ENCODE data around the gene INPP5E. TPM values are rescaled to one million over a fixed set of nuclear protein-coding genes. Genes with fewer than 3 reads are reported as not detected.
"Not testable (repeated sequence)": the region's sequence is repeated elsewhere in the genome, so short reads cannot be mapped to it uniquely, and the experiment has no call there.

Gene INPP5E
- total RNA-seq, 1 donor = 12.5 TPM

DNA sequence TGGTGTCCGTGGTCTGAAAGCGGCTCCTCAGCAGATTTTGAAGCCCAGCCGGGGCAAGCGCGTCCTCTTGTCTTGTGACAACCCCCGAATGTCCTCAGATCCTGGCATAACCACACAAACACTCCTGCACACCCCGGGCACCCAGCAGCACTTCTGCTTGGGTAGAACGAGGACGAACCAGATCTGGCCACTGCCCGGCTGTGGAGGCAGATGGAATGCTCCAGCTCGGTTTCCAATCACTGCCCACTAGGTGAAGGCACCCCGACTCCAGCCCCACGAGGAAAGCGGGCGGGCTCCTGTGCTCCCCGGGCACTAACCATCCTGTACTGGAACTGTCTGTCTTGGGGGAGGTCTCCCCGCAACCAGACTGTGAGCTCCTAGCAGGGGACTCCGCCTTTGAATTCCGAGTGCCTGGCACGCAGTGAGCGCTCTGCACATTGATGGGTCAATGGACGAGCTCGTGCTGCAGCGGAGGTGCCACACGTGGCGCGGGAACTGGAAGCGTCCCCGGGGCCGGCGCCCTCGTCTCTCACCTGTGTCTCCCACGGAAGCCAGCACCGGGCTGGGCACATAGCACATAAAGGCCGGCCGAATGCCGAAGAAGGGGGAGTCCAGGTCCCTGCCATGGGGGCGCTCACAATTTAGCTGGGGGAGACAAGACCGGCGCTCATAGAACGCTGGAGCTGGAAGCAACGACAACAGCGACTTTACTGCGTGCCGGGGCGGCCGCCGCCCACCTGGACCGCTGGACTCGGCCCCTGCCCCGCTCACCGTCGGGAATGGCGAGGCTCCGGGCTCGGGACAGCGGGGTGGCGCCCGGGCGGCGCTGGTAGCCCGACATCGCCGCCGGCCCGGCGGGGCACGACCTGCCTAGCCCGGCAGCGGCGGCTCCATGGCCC lies 29.8 kb downstream of the INPP5E start:
- H3K4me3 ChIP-seq (ENCODE audit: low read depth, low read length) = peak overlapping the region; percentile 92
- TF ChIP-seq, protein P1, sequence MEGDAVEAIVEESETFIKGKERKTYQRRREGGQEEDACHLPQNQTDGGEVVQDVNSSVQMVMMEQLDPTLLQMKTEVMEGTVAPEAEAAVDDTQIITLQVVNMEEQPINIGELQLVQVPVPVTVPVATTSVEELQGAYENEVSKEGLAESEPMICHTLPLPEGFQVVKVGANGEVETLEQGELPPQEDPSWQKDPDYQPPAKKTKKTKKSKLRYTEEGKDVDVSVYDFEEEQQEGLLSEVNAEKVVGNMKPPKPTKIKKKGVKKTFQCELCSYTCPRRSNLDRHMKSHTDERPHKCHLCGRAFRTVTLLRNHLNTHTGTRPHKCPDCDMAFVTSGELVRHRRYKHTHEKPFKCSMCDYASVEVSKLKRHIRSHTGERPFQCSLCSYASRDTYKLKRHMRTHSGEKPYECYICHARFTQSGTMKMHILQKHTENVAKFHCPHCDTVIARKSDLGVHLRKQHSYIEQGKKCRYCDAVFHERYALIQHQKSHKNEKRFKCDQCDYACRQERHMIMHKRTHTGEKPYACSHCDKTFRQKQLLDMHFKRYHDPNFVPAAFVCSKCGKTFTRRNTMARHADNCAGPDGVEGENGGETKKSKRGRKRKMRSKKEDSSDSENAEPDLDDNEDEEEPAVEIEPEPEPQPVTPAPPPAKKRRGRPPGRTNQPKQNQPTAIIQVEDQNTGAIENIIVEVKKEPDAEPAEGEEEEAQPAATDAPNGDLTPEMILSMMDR (IDR thresholded peaks at IDR 0.05; ENCODE audit: insufficient read depth, low read length) = no peak
- DNase-seq (ENCODE audit: low read depth) = peak; percentile 31

DNA sequence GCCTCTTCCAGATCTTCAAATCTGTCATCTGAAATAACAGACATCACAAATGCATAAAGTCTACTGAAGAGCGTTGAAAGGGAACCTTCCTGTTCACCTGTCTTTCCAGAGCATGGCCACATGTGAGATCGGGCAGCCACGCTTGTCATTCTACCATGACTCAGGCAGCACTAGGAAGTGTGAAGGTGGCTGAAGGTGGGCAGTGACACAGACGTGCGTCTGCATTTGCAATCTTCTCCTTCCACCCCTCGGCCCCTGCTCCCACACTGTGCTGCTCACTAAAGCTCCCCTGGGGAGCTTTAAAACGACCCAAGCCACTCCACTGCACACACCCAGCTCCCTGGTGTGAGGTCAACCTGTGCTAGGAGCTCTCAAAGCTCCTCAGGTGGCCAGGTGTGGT lies 31.7 kb downstream of the INPP5E start:
- TF ChIP-seq, protein P1 (IDR thresholded peaks at IDR 0.05; ENCODE audit: insufficient read depth, low read length) = no peak
- no peak overlapping the region for H3K4me3 ChIP-seq (ENCODE audit: low read depth, low read length)
- no peak for DNase-seq (ENCODE audit: low read depth)

DNA sequence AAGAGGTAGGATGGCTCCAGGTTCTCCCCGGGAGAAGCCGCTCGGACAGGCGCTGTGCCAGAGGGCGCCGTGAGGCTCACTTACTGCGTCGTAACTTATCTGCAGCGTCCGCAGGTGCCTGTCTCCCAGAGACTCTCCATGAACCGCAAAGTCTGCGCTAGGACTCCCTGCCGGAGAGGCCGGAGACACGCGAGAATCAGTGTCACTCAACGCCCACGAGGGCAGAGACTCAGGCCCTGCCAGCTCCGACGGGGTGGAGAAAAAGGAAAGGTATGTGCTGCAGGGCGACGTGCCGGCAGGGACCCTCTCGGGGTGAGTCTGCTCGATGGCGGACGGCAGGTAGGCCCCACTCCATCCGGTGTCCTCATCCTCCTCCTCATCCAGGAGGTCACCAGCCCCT lies 32.6 kb downstream of the INPP5E start:
- H3K4me3 ChIP-seq (ENCODE audit: low read depth, low read length); DNase-seq (ENCODE audit: low read depth): not testable (repeated sequence)

DNA sequence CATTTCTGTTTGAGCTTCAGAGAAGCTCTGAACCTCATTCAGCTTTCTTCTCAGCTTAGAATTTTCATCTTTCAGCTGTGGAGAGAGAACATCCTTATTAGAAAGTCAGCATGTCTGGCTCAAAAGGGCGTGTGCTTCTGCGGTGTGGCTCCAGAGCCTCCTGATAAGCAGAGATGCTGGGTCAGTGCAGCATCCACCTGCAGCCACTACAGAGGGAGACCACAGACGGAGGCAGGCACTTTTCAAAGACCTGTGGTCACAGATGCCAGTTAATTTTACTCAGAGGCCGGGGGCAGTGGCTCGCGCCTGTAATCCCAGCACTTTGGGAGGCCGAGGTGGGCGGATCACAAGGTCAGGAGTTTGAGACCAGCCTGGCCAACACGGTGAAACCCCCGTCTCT lies 33.7 kb downstream of the INPP5E start:
- not testable (repeated sequence) for DNase-seq (ENCODE audit: low read depth); H3K4me3 ChIP-seq (ENCODE audit: low read depth, low read length)

DNA sequence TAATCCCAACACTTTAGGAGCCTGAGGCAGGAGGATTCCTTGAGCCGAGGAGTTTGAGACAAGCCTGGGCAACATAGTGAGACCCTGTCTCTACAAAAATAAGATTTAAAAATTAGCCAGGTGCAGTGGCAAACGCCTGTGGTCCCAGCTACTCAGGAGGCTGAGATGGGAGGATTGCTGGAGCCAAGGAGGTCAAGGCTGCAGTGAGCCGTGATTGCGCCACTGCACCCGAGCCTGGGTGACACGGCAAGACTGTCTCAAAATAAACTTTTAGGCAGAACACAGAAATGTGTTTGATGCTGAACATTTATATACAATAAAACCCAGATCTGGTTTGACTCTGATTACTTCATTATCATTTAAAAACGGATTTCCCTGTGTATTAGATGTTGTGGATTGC lies 34.2 kb downstream of the INPP5E start:
- TF ChIP-seq, protein P1 (IDR thresholded peaks at IDR 0.05; ENCODE audit: insufficient read depth, low read length) = no peak
- no peak for DNase-seq (ENCODE audit: low read depth)

DNA sequence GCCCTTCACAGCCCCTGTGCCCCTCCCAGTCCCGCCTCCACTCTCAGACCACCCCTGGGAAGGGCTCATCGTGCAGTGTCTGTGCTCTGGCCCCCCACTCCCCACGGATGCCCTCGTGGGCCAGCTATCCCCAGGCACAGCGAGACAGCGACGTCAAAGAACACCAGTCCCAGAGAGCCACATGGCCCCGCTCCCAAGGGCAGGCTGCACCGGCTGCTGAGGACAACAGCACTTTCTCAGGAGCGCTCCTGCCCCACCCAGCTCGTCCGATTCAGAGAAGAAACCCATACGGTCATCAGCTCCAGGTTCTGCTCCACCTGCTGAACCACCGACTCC lies 34.9 kb downstream of the INPP5E start:
- H3K4me3 ChIP-seq (ENCODE audit: low read depth, low read length) = no peak overlapping the region
- DNase-seq (ENCODE audit: low read depth) = no peak
- TF ChIP-seq, protein P1 (IDR thresholded peaks at IDR 0.05; ENCODE audit: insufficient read depth, low read length) = no peak

More for the DNA sequence above, 34.2 kb downstream of the INPP5E start:
- no peak overlapping the region for H3K4me3 ChIP-seq (ENCODE audit: low read depth, low read length)

DNA sequence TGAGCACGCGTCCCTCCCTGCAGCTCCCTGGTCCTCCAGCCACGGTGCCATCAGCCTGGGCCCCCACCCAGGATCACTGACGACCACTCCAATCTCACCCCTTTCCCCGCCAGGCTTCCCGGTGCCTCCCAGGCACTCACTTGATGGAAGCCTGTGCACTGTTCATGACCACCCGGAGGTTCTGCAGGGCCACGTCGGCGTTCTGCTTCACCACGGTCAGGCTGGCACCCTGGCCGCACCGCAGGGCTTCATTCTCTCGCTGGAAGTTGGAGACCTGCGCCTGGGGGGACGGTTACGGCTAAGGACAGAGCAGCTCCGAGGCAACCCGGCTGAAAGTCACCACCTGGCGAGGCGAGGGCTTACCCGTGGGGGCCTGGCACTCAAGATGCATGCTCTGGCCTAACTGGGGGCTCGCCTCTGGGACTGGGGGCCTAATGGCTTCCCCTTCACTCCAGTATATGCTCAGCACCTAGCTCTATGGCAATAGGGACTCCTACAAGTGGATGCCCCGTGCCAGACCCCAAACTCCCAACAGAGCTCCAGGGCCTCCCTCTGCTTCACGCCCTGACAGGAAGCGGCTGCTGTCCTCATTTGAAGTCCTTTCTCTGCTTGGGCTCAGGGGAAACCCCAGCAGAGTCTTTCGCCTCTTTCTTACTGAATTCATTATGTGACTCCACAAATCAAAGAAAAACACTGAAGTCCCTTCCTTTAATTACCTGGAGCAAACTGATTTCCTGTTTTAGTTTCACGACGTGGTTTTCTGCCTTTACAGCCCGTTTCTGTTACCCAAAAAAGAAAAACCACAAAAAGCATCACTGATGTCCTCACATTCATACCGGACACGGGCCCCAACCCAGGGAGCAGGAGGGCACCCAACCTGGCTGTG lies 35.5 kb downstream of the INPP5E start:
- TF ChIP-seq, protein P1 (IDR thresholded peaks at IDR 0.05; ENCODE audit: insufficient read depth, low read length) = no peak
- no peak for DNase-seq (ENCODE audit: low read depth)
- H3K4me3 ChIP-seq (ENCODE audit: low read depth, low read length) = no peak overlapping the region
